AG04450 (cell line): ENCODE measurements around the gene DCHS2. TPM values are rescaled to one million over a fixed set of nuclear protein-coding genes. Genes with fewer than 3 reads are reported as not detected.

Experiments
- CTCF ChIA-PET: fragments of 300-600, 350-600 bp; formaldehyde crosslinking; extraction: SDS; loops from one replicate; lab custom pipeline; 2022; ENCODE audit warnings: antibody characterized with exemption, inconsistent platforms; lab: Charles Lee
- POLR2A ChIA-PET: fragments of 350-600 bp; formaldehyde crosslinking; extraction: SDS; loops from one replicate; lab custom pipeline; 2021; ENCODE audit warnings: antibody characterized with exemption, inconsistent platforms; lab: Yijun Ruan, JAX
- DNase-seq: peaks from one replicate; pipeline ENCODE4 v3.0.0-alpha.2; 2011; ENCODE audit warnings: low read depth, low spot score
- H3K27ac ChIP-seq: one replicate; pipeline ENCODE4 v1.5.1; 2012; ENCODE audit warnings: low read depth, low read length, control low read depth
- H3K27me3 ChIP-seq: one replicate; pipeline ENCODE4 v1.6.0; 2012; ENCODE audit warnings: low read length; ENCODE audit not compliant: control insufficient read depth, insufficient read depth
- H3K4me3 ChIP-seq: 2 replicates; pipeline ENCODE4 v1.5.1; 2011; ENCODE audit warnings: mild to moderate bottlenecking, low read depth, low read length, control low read depth
- H3K9me3 ChIP-seq: 2 replicates; pipeline ENCODE4 v1.5.1; 2012; ENCODE audit warnings: low read length; ENCODE audit not compliant: control insufficient read depth, insufficient read depth
- polyA plus RNA-seq: library from polyadenylated mRNA; depleted of rRNA; stranded (reverse); fragments of >200 nt; gene quantifications from 2 replicates; pipeline ENCODE4 v1.2.3, GENCODE V29; 2011
- TF ChIP-seq, protein P1 (sequence below): IDR thresholded peaks from 2 replicates; pipeline ENCODE4 v1.5.1; 2011; ENCODE audit warnings: low read depth, low read length, control low read depth, inconsistent platforms

DCHS2 gene
- polyA plus RNA-seq, 1 experiment = not detected

DNA sequence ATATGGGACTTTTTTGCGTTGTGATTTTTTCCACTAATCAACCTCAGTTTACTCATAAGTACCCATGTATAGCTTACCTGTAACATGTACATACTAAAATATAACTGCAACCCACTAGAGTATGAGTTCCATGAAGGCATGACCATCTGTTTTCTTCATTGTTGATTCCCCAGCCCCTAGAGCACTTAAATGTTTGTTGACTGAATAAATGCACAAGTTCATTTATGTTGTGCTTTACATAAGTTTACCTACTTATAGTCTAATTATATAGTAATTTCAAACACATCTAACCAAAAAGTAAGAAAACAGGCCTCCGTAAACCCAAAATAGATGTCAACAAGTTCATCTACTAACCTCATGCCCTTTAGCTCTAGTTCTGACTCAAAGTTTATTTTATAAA is 34.7 kb downstream of the DCHS2 start:
- ChIA-PET POLR2A (no interaction called here), CTCF (no interaction called here)
- H3K4me3 ChIP-seq = no peak overlapping the region
- TF ChIP-seq, protein P1, sequence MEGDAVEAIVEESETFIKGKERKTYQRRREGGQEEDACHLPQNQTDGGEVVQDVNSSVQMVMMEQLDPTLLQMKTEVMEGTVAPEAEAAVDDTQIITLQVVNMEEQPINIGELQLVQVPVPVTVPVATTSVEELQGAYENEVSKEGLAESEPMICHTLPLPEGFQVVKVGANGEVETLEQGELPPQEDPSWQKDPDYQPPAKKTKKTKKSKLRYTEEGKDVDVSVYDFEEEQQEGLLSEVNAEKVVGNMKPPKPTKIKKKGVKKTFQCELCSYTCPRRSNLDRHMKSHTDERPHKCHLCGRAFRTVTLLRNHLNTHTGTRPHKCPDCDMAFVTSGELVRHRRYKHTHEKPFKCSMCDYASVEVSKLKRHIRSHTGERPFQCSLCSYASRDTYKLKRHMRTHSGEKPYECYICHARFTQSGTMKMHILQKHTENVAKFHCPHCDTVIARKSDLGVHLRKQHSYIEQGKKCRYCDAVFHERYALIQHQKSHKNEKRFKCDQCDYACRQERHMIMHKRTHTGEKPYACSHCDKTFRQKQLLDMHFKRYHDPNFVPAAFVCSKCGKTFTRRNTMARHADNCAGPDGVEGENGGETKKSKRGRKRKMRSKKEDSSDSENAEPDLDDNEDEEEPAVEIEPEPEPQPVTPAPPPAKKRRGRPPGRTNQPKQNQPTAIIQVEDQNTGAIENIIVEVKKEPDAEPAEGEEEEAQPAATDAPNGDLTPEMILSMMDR = no peak
- H3K27me3 ChIP-seq = no peaks in the 10 kb centered on the region
- H3K27ac ChIP-seq = no peak overlapping the region
- DNase-seq = no peak
- H3K9me3 ChIP-seq = no peaks in the 10 kb centered on the region

DNA sequence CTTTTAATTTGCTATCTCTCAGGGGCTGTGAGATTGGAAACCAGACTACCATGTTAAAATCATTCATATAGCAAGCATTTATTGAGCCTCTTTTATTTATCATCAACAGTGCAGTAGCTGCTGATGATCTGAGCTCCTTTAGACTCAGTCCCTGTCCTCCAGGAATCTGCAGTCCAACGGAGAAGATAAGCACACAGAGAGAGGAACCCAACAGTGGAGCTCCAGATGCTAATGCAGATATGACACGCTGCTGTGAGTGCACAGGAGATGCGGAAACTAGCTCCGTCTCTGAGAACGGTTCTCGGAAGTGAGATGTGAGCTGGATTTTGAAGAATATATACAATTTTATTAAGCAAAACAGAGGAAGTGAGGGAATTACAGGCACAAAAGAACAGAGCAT is 35.4 kb downstream of the DCHS2 start:
- TF ChIP-seq, protein P1 = no peak
- POLR2A ChIA-PET = no interaction called here
- no peak for DNase-seq
- Histone ChIP-seq H3K9me3 (no peaks in the 10 kb centered on the region), H3K4me3 (no peak overlapping the region), H3K27me3 (no peaks in the 10 kb centered on the region), H3K27ac (no peak overlapping the region)
- CTCF ChIA-PET = no interaction called here

- CTCF ChIA-PET = no interaction called here
- no peaks in the 10 kb centered on the region for H3K27me3 ChIP-seq
- no peaks in the 10 kb centered on the region for H3K9me3 ChIP-seq
- DNase-seq = no peak
- TF ChIP-seq, protein P1 = no peak
- POLR2A ChIA-PET = no interaction called here
- H3K4me3 ChIP-seq = no peak overlapping the region
- H3K27ac ChIP-seq = no peak overlapping the region
These were observed 36.5 kb downstream of the DCHS2 start for GRCh38 chr4:154455111-154455510.

GRCh38 chr4:154454710-154455109 is 36.9 kb downstream of the DCHS2 start:
- Histone ChIP-seq H3K4me3 (no peak overlapping the region), H3K27me3 (no peaks in the 10 kb centered on the region), H3K27ac (no peak overlapping the region), H3K9me3 (no peaks in the 10 kb centered on the region)
- TF ChIP-seq, protein P1 = no peak
- CTCF ChIA-PET = no interaction called here
- POLR2A ChIA-PET = no interaction called here
- DNase-seq = no peak

DNA sequence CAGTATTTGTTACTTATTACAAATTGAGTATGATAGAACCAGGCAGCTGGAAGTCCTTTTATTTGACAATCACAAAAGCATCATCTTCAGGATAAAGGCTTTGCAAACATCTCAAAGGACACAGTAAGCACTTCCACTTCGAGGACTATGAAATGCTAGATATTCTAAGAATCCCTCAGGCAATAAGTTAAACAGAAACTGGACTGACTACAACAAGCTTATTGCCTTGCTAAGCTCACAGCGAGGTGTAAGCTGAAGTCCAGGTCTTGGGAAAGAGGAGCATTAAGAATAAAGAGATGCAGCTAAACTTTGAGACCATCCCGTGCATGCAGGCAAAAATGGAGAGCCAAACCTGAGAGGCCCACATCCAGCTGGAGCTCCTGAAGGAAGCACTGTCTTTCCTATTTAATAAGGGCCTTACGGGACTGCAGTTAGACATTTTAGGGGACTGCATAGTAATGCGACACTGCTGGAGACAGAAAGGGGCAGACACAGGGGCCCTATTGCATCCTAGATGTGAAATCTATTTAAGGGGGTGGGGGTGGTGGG is 38.7 kb downstream of the DCHS2 start:
- H3K27me3 ChIP-seq = no peaks in the 10 kb centered on the region
- no peak overlapping the region for H3K27ac ChIP-seq
- ChIA-PET POLR2A (no interaction called here), CTCF (no interaction called here)
- H3K4me3 ChIP-seq = no peak overlapping the region
- TF ChIP-seq, protein P1 = no peak
- no peak for DNase-seq
- H3K9me3 ChIP-seq = no peaks in the 10 kb centered on the region
